H9 (cell line): ENCODE data around the gene N4BP3. TPM values are rescaled to one million over a fixed set of nuclear protein-coding genes. Genes with fewer than 3 reads are reported as not detected.

Experiments used
- DNase-seq: peaks from one replicate; pipeline ENCODE4 v3.0.0-alpha.2; 2017
- H2AFZ ChIP-seq: one replicate; pipeline ENCODE4 v1.6.1; 2013; ENCODE audit warnings: mild to moderate bottlenecking, low read length, control low read depth, moderate library complexity
- H2AK5ac ChIP-seq: 2 replicates; pipeline ENCODE4 v1.6.1; 2013; ENCODE audit warnings: low read length, control low read depth, mixed read lengths; ENCODE audit not compliant: insufficient read length
- H2BK120ac ChIP-seq: one replicate; pipeline ENCODE4 v1.6.1; 2013; ENCODE audit warnings: low read depth, mild to moderate bottlenecking, low read length, control low read depth, inconsistent platforms; ENCODE audit not compliant: poor library complexity, severe bottlenecking
- H2BK12ac ChIP-seq: 2 replicates; pipeline ENCODE4 v1.6.1; 2013; ENCODE audit warnings: low read length, control low read depth, mixed read lengths, low read depth; ENCODE audit not compliant: insufficient read length
- H2BK15ac ChIP-seq: 2 replicates; pipeline ENCODE4 v1.6.1; 2013; ENCODE audit warnings: low read depth, low read length, control low read depth
- H2BK20ac ChIP-seq: one replicate; pipeline ENCODE4 v1.6.1; 2013; ENCODE audit warnings: low read depth, mild to moderate bottlenecking, low read length, control low read depth, inconsistent platforms; ENCODE audit not compliant: poor library complexity, severe bottlenecking
- H2BK5ac ChIP-seq: 2 replicates; pipeline ENCODE4 v1.6.1; 2013; ENCODE audit warnings: low read length, control low read depth, mixed read lengths; ENCODE audit not compliant: insufficient read length
- H3K14ac ChIP-seq: 2 replicates; pipeline ENCODE4 v1.6.1; 2013; ENCODE audit warnings: low read length, control low read depth; ENCODE audit not compliant: insufficient read depth
- H3K18ac ChIP-seq: 2 replicates; pipeline ENCODE4 v1.6.1; 2013; ENCODE audit warnings: low read depth, mild to moderate bottlenecking, mixed read lengths, low read length, control low read depth; ENCODE audit not compliant: insufficient read length
- H3K23ac ChIP-seq: 2 replicates; pipeline ENCODE4 v1.6.1; 2013; ENCODE audit warnings: low read length, control low read depth, mixed read lengths, low read depth; ENCODE audit not compliant: insufficient read length
- H3K23me2 ChIP-seq: 2 replicates; pipeline ENCODE4 v1.6.1; 2013; ENCODE audit warnings: low read depth, mild to moderate bottlenecking, mixed read lengths, low read length, control low read depth; ENCODE audit not compliant: insufficient read length, poor library complexity, severe bottlenecking
- H3K27ac ChIP-seq: 2 replicates; pipeline ENCODE4 v1.5.1; 2013; ENCODE audit warnings: low read length, control low read depth, mixed read lengths, low read depth; ENCODE audit not compliant: insufficient read length
- H3K27me3 ChIP-seq: 2 replicates; pipeline ENCODE4 v1.6.1; 2013; ENCODE audit warnings: low read length, control low read depth, inconsistent platforms; ENCODE audit not compliant: insufficient read depth
- H3K4ac ChIP-seq: 2 replicates; pipeline ENCODE4 v1.6.1; 2013; ENCODE audit warnings: low read depth, mild to moderate bottlenecking, control low read depth, inconsistent platforms, low read length, moderate library complexity
- H3K4me1 ChIP-seq: 2 replicates; pipeline ENCODE4 v1.6.1; 2013; ENCODE audit warnings: low read length, control low read depth, inconsistent platforms; ENCODE audit not compliant: insufficient read depth
- H3K4me2 ChIP-seq: 2 replicates; pipeline ENCODE4 v1.6.1; 2013; ENCODE audit warnings: low read length, control low read depth, mixed read lengths; ENCODE audit not compliant: insufficient read length, insufficient read depth
- H3K56ac ChIP-seq: 2 replicates; pipeline ENCODE4 v1.6.1; 2013; ENCODE audit warnings: low read depth, mild to moderate bottlenecking, mixed read lengths, low read length, control low read depth; ENCODE audit not compliant: insufficient read length
- H3K79me1 ChIP-seq: 2 replicates; pipeline ENCODE4 v1.6.1; 2013; ENCODE audit warnings: low read depth, mild to moderate bottlenecking, moderate library complexity, low read length, control low read depth, inconsistent platforms; ENCODE audit not compliant: insufficient read depth, poor library complexity, severe bottlenecking
- H3K79me2 ChIP-seq: 2 replicates; pipeline ENCODE4 v1.6.1; 2013; ENCODE audit warnings: low read length, control low read depth, inconsistent platforms; ENCODE audit not compliant: insufficient read depth
- H3K9ac ChIP-seq: 2 replicates; pipeline ENCODE4 v1.6.1; 2013; ENCODE audit warnings: low read length, control low read depth, mixed read lengths; ENCODE audit not compliant: insufficient read length; ENCODE audit errors: extremely low read depth
- H3K9me3 ChIP-seq: one replicate; pipeline ENCODE4 v1.6.1; 2013; ENCODE audit warnings: low read depth, low read length, inconsistent platforms; ENCODE audit not compliant: control insufficient read depth
- H3T11ph ChIP-seq: one replicate; pipeline ENCODE4 v1.6.1; 2013; ENCODE audit warnings: mild to moderate bottlenecking, low read length, control low read depth, inconsistent platforms
- H4K20me1 ChIP-seq: one replicate; pipeline ENCODE4 v1.6.1; 2013; ENCODE audit not compliant: control insufficient read depth, insufficient read length, insufficient read depth
- H4K5ac ChIP-seq: 2 replicates; pipeline ENCODE4 v1.6.1; 2013; ENCODE audit warnings: low read depth, mild to moderate bottlenecking, mixed read lengths, low read length, control low read depth; ENCODE audit not compliant: insufficient read length
- H4K8ac ChIP-seq: replicated peaks from 2 replicates; pipeline ENCODE4 v1.6.1; 2013; ENCODE audit warnings: low read length, control low read depth, mixed read lengths, low read depth; ENCODE audit not compliant: insufficient read length
- H4K91ac ChIP-seq: 2 replicates; pipeline ENCODE4 v1.6.1; 2013; ENCODE audit warnings: low read depth, mild to moderate bottlenecking, moderate library complexity, mixed read lengths, low read length, control low read depth; ENCODE audit not compliant: insufficient read length
- H3K27ac Mint-ChIP-seq, 3 experiments: 2 replicates in 2 of 3; 3 replicates in 1 of 3; pipeline ENCODE4 v1.8.0; 2020 to 2021; ENCODE audit warnings: mixed read lengths in 3 of 3, mild to moderate bottlenecking in 1 of 3, moderate library complexity in 1 of 3
- H3K27me3 Mint-ChIP-seq: 2 replicates; pipeline ENCODE4 v1.8.0; 2021; ENCODE audit warnings: low read depth, mild to moderate bottlenecking, moderate library complexity, mixed read lengths
- H3K36me3 Mint-ChIP-seq, 3 experiments: 2 replicates in 2 of 3; 3 replicates in 1 of 3; pipeline ENCODE4 v1.8.0; 2020 to 2021; ENCODE audit warnings: low read depth in 3 of 3, mixed read lengths in 3 of 3; ENCODE audit not compliant: insufficient read depth in 1 of 3
- H3K4me1 Mint-ChIP-seq, 2 experiments: 2 replicates each; pipeline ENCODE4 v1.8.0; 2020; ENCODE audit warnings: mixed read lengths in 2 of 2
- H3K4me3 Mint-ChIP-seq, 2 experiments: 2 replicates in 1 of 2; 3 replicates in 1 of 2; pipeline ENCODE4 v1.8.0; 2020 to 2021; ENCODE audit warnings: mild to moderate bottlenecking in 2 of 2, mixed read lengths in 2 of 2, moderate library complexity in 1 of 2
- H3K9me3 Mint-ChIP-seq, 2 experiments: 2 replicates in 1 of 2; 3 replicates in 1 of 2; pipeline ENCODE4 v1.8.0; 2020; ENCODE audit warnings: mild to moderate bottlenecking in 2 of 2, mixed read lengths in 2 of 2, moderate library complexity in 1 of 2
- WGBS: extraction: QIAGEN DNeasy Blood & Tissue Kit; methylation state at CpG from one replicate; pipeline ENCODE4 v1.1.7; 2013; ENCODE audit warnings: missing lambda C conversion rate, low lambda C conversion rate, mixed read lengths; ENCODE audit not compliant: insufficient read length; ENCODE audit errors: extremely low coverage; 5-methylcytosine and 5-hydroxymethylcytosine counted together
- total RNA-seq: library from RNA; stranded (reverse); gene quantifications from 2 replicates; pipeline ENCODE4 v1.2.1, GENCODE V29; 2021
- TF ChIP-seq, protein P1 (sequence below): fragments of 200-600 bp; sonication (generic); conservative IDR thresholded peaks from 3 replicates; pipeline ENCODE4 v1.8.0; 2021; ENCODE audit warnings: antibody characterized with exemption, mild to moderate bottlenecking

Gene N4BP3
- total RNA-seq, 1 experiment from 2014 or later = 32.1 TPM

GRCh38 chr5:178137991-178138390, 24.7 kb downstream of the N4BP3 start:
- Histone ChIP-seq H3K79me1 (peaks cover 5% of the 10 kb centered on the region), H3K9ac (no peak overlapping the region), H2BK20ac (no peak overlapping the region), H4K91ac (no peak overlapping the region), H3K14ac (no peak overlapping the region), H3K23ac (no peak overlapping the region), H3K23me2 (no peaks in the 10 kb centered on the region), H3K4me1 (no peaks in the 10 kb centered on the region), H3K27ac (no peak overlapping the region), H2BK12ac (no peak overlapping the region), H4K5ac (no peak overlapping the region), H2AFZ (no peak overlapping the region), H3K27me3 (no peaks in the 10 kb centered on the region; the same call in 1 of the 2 replicates), H2BK120ac (no peak overlapping the region), H3T11ph (no peak overlapping the region), H3K4me2 (no peak overlapping the region), H4K20me1 (no peaks in the 10 kb centered on the region), H3K4ac (no peak overlapping the region), H3K18ac (no peak overlapping the region), H3K79me2 (peaks cover 10% of the 10 kb centered on the region; the same call in 1 of the 2 replicates), H3K56ac (no peak overlapping the region), H2BK15ac (no peak overlapping the region), H4K8ac (no peak overlapping the region), H2BK5ac (no peak overlapping the region), H3K9me3 (no peaks in the 10 kb centered on the region), H2AK5ac (no peak overlapping the region)
- no peak overlapping the region for H3K4me3 Mint-ChIP-seq
- TF ChIP-seq, protein P1, sequence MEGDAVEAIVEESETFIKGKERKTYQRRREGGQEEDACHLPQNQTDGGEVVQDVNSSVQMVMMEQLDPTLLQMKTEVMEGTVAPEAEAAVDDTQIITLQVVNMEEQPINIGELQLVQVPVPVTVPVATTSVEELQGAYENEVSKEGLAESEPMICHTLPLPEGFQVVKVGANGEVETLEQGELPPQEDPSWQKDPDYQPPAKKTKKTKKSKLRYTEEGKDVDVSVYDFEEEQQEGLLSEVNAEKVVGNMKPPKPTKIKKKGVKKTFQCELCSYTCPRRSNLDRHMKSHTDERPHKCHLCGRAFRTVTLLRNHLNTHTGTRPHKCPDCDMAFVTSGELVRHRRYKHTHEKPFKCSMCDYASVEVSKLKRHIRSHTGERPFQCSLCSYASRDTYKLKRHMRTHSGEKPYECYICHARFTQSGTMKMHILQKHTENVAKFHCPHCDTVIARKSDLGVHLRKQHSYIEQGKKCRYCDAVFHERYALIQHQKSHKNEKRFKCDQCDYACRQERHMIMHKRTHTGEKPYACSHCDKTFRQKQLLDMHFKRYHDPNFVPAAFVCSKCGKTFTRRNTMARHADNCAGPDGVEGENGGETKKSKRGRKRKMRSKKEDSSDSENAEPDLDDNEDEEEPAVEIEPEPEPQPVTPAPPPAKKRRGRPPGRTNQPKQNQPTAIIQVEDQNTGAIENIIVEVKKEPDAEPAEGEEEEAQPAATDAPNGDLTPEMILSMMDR = no peak
- no CpG with 5 or more reads among the region's 12 CpGs for WGBS
- H3K9me3 Mint-ChIP-seq = no peaks in the 10 kb centered on the region
- H3K27ac Mint-ChIP-seq = no peak overlapping the region; a peak in 1 of 7 replicates
- DNase-seq = no peak
- peaks cover 45 to 81% (median 74%) of the 10 kb centered on the region in 3 experiments for H3K36me3 Mint-ChIP-seq
- H3K27me3 Mint-ChIP-seq = no peaks in the 10 kb centered on the region
- peaks cover 5 to 10% of the 10 kb centered on the region in 2 experiments; a peak in 3 of 4 replicates for H3K4me1 Mint-ChIP-seq
